Panc1 (cell line): ENCODE results near the gene PAPPA. TPM values are rescaled to one million over a fixed set of nuclear protein-coding genes. Genes with fewer than 3 reads are reported as not detected.

ENCODE experiments used
- ATAC-seq: fragments of 200-7000 bp; cut with Tn5 transposase; 2 replicates; pipeline ENCODE4 v1.9.1; 2020; ENCODE audit warnings: mild to moderate bottlenecking, moderate library complexity
- BruUV-seq: library from RNA; stranded (reverse); fragments of 400-500 nt; replicated peaks from 2 replicates; lab custom pipeline; 2021; lab: Mats Ljungman, UMichigan
- CTCF ChIA-PET: fragments of 300-600 bp; sonication (Branson Sonifier 250); formaldehyde crosslinking; loops from one replicate; lab custom pipeline; 2022; ENCODE audit warnings: antibody characterized with exemption; lab: Charles Lee
- POLR2A ChIA-PET: fragments of 300-600 bp; sonication (Branson Sonifier 250); formaldehyde crosslinking; loops from one replicate; lab custom pipeline; 2022; ENCODE audit warnings: antibody characterized with exemption; lab: Charles Lee
- DNase-seq: peaks from one replicate; pipeline ENCODE4 v3.0.0-alpha.2; 2010; ENCODE audit warnings: low read depth, low spot score
- H3K27ac ChIP-seq: 2 replicates; pipeline ENCODE4 v1.5.1; 2011; ENCODE audit warnings: mild to moderate bottlenecking, low read length, inconsistent platforms
- H3K27me3 ChIP-seq: fragments of 200-500 bp; sonication (Bioruptor generic); 2 replicates; pipeline ENCODE4 v1.6.0; 2014; ENCODE audit warnings: low read length, inconsistent platforms; ENCODE audit not compliant: control insufficient read depth, insufficient read depth
- H3K36me3 ChIP-seq: fragments of 200-500 bp; sonication (Bioruptor generic); 2 replicates; pipeline ENCODE4 v1.5.1; 2014; ENCODE audit warnings: inconsistent platforms, mild to moderate bottlenecking, low read length, moderate library complexity; ENCODE audit not compliant: control insufficient read depth, insufficient read depth
- H3K4me1 ChIP-seq: 2 replicates; pipeline ENCODE4 v1.5.1; 2011; ENCODE audit warnings: inconsistent platforms, mild to moderate bottlenecking, low read length, moderate library complexity; ENCODE audit not compliant: control insufficient read depth, insufficient read depth
- H3K4me3 ChIP-seq, 2 experiments: 2 replicates each; pipeline ENCODE4 v1.5.1; 2011 to 2012; ENCODE audit warnings: low read depth in 2 of 2, low read length in 2 of 2, mild to moderate bottlenecking in 2 of 2, inconsistent platforms in 1 of 2, moderate library complexity in 1 of 2
- H3K9me3 ChIP-seq: fragments of 200-500 bp; sonication (Bioruptor generic); 2 replicates; pipeline ENCODE4 v1.5.1; 2014; ENCODE audit warnings: low read depth, mild to moderate bottlenecking, inconsistent platforms, low read length, moderate library complexity; ENCODE audit not compliant: control insufficient read depth, insufficient read depth
- CTCF ChIP-seq: fragments of 450-650 bp; IDR thresholded peaks from 2 replicates; pipeline ENCODE4 v1.5.1; 2017; ENCODE audit warnings: mild to moderate bottlenecking
- POLR2AphosphoS5 ChIP-seq: IDR thresholded peaks from 2 replicates; pipeline ENCODE4 v1.6.1; 2012; ENCODE audit warnings: mild to moderate bottlenecking, low read depth, low read length, moderate library complexity
- REST ChIP-seq, 2 experiments: IDR thresholded peaks; 2 replicates each; pipeline ENCODE4 v1.6.1; 2011 to 2012; ENCODE audit warnings: low read depth in 2 of 2, control low read depth in 1 of 2, low read length in 1 of 2, mild to moderate bottlenecking in 1 of 2, moderate library complexity in 1 of 2; ENCODE audit not compliant: insufficient read depth in 1 of 2
- SIN3A ChIP-seq: IDR thresholded peaks from 2 replicates; pipeline ENCODE4 v1.6.1; 2012; ENCODE audit warnings: low read depth, mild to moderate bottlenecking, low read length, moderate library complexity, borderline replicate concordance; ENCODE audit not compliant: insufficient read depth
- TCF7L2 ChIP-seq: IDR thresholded peaks from 2 replicates; pipeline ENCODE4 v1.6.1; 2011; ENCODE audit warnings: mild to moderate bottlenecking, low read depth, low read length, inconsistent platforms
- in situ Hi-C: cut with HindIII; loops from 2 replicates; pipeline ENCODE4 v1.10.0; 2016; ENCODE audit warnings: low sequenced_read_pairs, low pct_unique_long_range_greater_than_20kb
- intact Hi-C: fragments of 100-400 bp; cut with micrococcal nuclease; formaldehyde crosslinking; loops from one replicate; pipeline ENCODE4 v1.10.0; 2022; ENCODE audit not compliant: unreplicated experiment
- total RNA-seq: library from RNA; stranded (reverse); gene quantifications from one replicate; pipeline ENCODE4 v1.2.1, GENCODE V29; 2021; ENCODE audit not compliant: unreplicated experiment

Gene PAPPA
- total RNA-seq, 1 experiment from 2014 or later: 1.2 TPM

- ChIA-PET POLR2A (no interaction called here), CTCF (no interaction called here)
- no peaks in the 10 kb centered on the region for H3K4me1 ChIP-seq
- no peaks in the 10 kb centered on the region for H3K36me3 ChIP-seq
- in situ Hi-C loops (no loop called here), intact Hi-C loops (no loop called here)
- no peak for TF ChIP-seq SIN3A
- TF ChIP-seq POLR2AphosphoS5: no peak
- TF ChIP-seq TCF7L2: no peak
- TF ChIP-seq CTCF: no peak
- no peak for ATAC-seq
- BruUV-seq: no TSS peak
- no peak overlapping the region for H3K27ac ChIP-seq
- no peak overlapping the region for H3K4me3 ChIP-seq
- H3K27me3 ChIP-seq: no peaks in the 10 kb centered on the region
- DNase-seq: no peak
- H3K9me3 ChIP-seq: no peaks in the 10 kb centered on the region
Observed at GRCh38 chr9:116267021-116267420, 113.4 kb downstream of the PAPPA start.

GRCh38 chr9:116269250-116269649 lies 115.7 kb downstream of the PAPPA start:
- ChIA-PET CTCF (no interaction called here), POLR2A (no interaction called here)
- Histone ChIP-seq H3K27me3 (no peaks in the 10 kb centered on the region), H3K4me1 (no peaks in the 10 kb centered on the region), H3K36me3 (no peaks in the 10 kb centered on the region), H3K9me3 (no peaks in the 10 kb centered on the region), H3K27ac (no peak overlapping the region), H3K4me3 (no peak overlapping the region)
- DNase-seq (no peak), ATAC-seq (no peak)
- intact Hi-C loops (no loop called here), in situ Hi-C loops (no loop called here)
- TF ChIP-seq CTCF: no peak
- no peak for TF ChIP-seq TCF7L2
- TF ChIP-seq REST (IDR thresholded peaks at IDR 0.05; ENCODE audit: insufficient read depth in 1 of 2, low read depth in 2 of 2, low read length in 1 of 2): no peak
- no peak for TF ChIP-seq SIN3A
- BruUV-seq: no TSS peak
